GM18505 (cell line): ENCODE measurements around the gene TP53.

Experiments
- ATAC-seq: cut with Tn5 transposase; IDR thresholded peaks from one replicate; pipeline ENCODE4 v1.9.1; 2021; ENCODE audit not compliant: unreplicated experiment
- POLR2A ChIP-seq: IDR thresholded peaks from 4 replicates; pipeline ENCODE4 v1.6.1; 2011; ENCODE audit warnings: borderline replicate concordance; ENCODE audit not compliant: insufficient read depth, insufficient read length; ENCODE audit errors: extremely low read depth

Gene TP53

DNA sequence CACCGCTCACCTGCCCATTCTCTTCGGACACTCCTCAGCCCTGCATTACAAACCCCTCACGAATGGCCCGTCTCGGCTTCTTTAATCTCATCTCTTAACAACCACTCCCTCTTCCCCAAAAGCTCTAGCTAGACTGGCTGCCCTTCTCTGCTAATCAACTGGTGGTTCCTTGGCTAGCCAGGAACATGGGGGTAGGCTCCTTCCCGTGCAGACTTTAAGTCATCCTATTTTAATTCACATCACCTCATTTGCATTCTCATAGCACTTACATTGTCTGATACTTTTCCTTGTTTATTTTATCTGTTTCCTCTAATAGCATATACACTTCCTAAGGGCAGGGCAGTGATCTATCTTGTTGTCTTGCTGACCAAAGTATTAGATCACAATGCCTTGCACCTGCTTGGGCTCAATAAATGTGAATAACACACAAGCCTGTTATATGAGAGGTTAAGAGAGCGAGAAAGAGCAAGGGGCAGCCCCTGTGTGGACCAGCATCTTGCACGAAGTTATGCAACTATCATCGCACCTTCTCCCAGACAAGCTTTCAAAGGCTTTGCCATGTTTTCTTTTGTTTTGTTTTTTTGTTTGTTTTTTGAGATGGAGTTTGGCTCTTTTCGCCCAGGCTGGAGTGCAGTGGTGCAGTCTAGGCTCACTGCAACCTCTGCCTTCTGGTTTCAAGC, 9.8 kb downstream of the TP53 start:
- ATAC-seq, result no peak
- no peak for TF ChIP-seq POLR2A

DNA sequence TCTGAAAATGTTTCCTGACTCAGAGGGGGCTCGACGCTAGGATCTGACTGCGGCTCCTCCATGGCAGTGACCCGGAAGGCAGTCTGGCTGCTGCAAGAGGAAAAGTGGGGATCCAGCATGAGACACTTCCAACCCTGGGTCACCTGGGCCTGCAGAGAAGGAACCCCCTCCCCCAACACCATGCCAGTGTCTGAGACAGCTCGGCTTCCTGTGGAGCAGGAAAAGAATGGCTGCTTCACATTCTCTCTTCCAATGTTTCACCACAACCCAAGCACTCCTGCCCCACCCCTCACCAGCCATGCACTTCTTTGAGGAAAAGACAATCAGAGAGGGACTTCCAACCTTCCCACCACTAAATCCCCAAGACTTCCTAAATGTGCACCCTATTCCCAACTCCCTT, 10.8 kb downstream of the TP53 start:
- ATAC-seq, result no peak
- TF ChIP-seq POLR2A, result no peak

GRCh38 chr17:7674934-7675333, 12.4 kb downstream of the TP53 start:
- no peak for TF ChIP-seq POLR2A
- no peak for ATAC-seq

DNA sequence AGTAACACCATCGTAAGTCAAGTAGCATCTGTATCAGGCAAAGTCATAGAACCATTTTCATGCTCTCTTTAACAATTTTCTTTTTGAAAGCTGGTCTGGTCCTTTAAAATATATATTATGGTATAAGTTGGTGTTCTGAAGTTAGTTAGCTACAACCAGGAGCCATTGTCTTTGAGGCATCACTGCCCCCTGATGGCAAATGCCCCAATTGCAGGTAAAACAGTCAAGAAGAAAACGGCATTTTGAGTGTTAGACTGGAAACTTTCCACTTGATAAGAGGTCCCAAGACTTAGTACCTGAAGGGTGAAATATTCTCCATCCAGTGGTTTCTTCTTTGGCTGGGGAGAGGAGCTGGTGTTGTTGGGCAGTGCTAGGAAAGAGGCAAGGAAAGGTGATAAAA, 14.1 kb downstream of the TP53 start:
- TF ChIP-seq POLR2A, result no peak
- no peak for ATAC-seq

- no peak for ATAC-seq
- no peak for TF ChIP-seq POLR2A
These were observed 18.8 kb downstream of the TP53 start for GRCh38 chr17:7668482-7668881.

DNA sequence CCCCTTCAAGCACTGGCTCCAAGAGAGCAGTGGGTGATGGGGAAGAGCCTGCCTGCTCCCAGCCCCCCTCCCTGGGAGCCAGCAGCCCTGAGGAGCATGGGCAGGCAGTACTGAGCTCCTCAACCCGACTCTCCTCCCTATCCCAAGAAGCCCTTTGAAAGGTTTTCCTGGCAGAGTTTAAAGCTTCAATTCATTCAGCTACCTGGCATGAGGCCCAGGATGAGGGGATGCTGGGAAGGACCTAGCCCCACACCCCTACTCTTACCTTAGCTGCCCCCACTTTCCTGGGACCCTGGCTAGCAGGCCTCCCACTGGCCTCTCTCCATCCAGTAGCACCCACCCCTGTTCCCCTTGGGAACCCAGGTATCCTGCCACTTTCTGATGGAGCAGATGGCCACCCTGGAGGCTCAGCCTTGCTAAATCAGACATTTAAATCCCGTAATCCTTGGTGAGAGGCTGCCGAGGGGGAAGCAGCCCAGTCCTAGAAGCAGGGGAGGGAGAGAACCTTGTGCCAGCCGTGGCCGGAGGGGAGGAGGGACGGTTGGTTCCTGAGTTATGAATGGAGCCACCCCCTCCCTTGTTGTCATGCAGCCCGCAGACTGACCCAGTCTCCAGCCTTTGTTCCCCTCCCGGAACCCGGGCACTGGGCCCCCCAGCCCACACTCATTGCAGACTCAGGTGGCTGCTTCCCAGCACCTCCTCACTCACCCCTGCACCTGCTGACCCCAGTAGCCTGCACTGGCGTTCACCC, 19.5 kb downstream of the TP53 start:
- TF ChIP-seq POLR2A, result no peak
- no peak for ATAC-seq

- no peak for ATAC-seq
- no peak for TF ChIP-seq POLR2A
These were observed 30.2 kb downstream of the TP53 start for GRCh38 chr17:7656958-7657609.

DNA sequence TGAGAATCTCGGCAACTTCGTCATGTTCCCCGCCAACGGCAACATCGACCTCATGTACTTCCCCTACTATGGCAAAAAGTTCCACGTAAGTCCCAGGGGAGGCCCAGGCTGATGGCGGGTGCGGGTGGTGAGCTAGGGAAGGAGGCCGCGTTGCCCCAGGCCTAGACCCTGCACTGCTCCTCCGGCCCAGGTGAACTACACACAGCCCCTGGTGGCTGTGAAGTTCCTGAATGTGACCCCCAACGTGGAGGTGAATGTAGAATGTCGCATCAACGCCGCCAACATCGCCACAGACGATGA, 31.8 kb downstream of the TP53 start:
- no peak for ATAC-seq
- TF ChIP-seq POLR2A, result no peak

- ATAC-seq, result no peak
- TF ChIP-seq POLR2A, result no peak
These were observed 32.3 kb downstream of the TP53 start for GRCh38 chr17:7654832-7655540.

DNA sequence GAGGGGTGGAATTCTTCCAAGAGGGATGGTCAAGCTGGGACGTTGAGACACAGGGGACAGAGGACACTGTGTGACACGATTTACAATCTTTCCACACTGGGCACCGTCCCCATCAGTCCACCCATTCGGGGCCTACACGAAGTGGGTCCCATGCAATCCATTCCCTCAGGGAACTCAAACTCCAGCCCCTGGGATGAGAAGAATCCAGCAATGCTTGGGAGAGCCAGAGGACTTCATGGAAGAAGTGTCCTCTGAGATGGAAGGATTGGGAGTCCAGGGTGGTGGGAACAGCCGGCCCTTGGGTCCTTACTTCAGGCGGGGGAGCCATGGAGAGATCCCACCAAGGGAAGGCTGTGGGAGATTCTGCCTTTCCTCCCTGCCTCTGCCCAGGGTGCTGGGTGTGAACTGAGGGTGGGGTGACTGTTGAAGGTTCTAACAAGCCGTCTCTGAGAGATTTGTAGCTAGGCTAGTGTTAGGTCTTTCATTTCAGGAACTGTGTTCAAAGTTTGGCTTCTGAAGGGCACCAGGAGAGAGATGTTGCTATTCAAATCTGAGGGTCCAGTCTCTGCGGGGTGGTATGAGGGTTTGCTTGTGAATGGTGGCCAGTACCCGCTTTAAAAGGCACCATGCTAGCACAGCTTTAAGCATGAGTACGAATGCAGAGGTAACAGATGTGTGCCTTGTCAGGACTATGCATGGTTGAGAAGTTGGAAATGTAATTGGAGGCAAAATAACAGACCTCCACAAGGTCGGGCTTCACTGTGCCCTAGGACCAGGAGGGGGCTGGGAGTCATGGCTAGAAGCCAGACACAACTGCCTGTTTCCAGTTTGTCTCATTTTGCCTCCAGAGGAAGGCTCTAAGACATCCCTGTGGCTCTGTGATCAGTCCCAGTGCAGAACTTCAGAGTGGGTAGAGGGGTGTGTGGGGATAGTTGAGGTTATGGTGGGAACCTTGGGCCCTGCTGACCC, 34.6 kb downstream of the TP53 start:
- no peak for TF ChIP-seq POLR2A
- no peak for ATAC-seq

GRCh38 chr17:7651665-7652387, 35.5 kb downstream of the TP53 start:
- no peak for ATAC-seq
- no peak for TF ChIP-seq POLR2A

- no peak for TF ChIP-seq POLR2A
- ATAC-seq, result no peak
These were observed 36.1 kb downstream of the TP53 start for GRCh38 chr17:7651097-7651664.

- no peak for TF ChIP-seq POLR2A
- ATAC-seq, result no peak
These were observed 36.7 kb downstream of the TP53 start, which contains the start of gene ATP1B2 for GRCh38 chr17:7650509-7651096. TSS of gene ATP1B2 (plus strand) at chr17:7650926. CDS start at chr17:7651519, 593 bp downstream.
